Right lobe of liver (tissue), 4 donors: ENCODE results near the gene KIAA0825.

Experiments used
- POLR2A ChIP-seq: fragments of 450-650 bp; IDR thresholded peaks from one replicate; pipeline ENCODE4 v1.6.1; 2017; ENCODE audit warnings: antibody characterized with exemption, mild to moderate bottlenecking
- TF ChIP-seq, protein P1 (sequence below), 4 donors: fragments of 200-600 bp in 3 of 4; fragments of 450-650 bp in 1 of 4; IDR thresholded peaks; one replicate each; pipeline versions ENCODE4 v1.5.1 to v1.8.0; 2016 to 2022; ENCODE audit warnings: antibody characterized with exemption in 4 of 4, mild to moderate bottlenecking in 2 of 4
- donor health status: DM: no; HTN: no; CAD: no.
- donor health status: DM: no; HTN: no; CAD: no.
- donor health status: DM: no; HTN: yes; CAD: no.

DNA sequence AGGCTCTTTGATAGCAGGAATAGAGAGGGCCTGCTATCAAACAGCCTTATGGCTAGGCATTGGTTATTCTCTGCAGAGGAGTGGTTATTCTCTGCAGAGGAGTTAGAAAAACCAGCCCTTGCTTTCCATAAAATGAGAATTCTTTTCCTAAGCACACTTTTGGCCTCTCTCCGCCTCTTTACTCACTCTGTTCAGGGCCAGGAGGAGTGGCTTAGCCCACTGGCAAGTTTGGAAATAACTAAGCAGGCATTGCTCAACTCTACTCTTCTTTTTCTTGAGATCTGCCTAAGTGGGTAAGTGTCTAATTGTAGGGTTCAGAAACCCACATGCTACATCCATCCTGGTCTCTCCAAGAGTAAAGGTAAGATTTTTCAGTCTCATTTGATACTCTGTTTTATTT is 341.7 kb downstream of the KIAA0825 start:
- TF ChIP-seq, protein P1, sequence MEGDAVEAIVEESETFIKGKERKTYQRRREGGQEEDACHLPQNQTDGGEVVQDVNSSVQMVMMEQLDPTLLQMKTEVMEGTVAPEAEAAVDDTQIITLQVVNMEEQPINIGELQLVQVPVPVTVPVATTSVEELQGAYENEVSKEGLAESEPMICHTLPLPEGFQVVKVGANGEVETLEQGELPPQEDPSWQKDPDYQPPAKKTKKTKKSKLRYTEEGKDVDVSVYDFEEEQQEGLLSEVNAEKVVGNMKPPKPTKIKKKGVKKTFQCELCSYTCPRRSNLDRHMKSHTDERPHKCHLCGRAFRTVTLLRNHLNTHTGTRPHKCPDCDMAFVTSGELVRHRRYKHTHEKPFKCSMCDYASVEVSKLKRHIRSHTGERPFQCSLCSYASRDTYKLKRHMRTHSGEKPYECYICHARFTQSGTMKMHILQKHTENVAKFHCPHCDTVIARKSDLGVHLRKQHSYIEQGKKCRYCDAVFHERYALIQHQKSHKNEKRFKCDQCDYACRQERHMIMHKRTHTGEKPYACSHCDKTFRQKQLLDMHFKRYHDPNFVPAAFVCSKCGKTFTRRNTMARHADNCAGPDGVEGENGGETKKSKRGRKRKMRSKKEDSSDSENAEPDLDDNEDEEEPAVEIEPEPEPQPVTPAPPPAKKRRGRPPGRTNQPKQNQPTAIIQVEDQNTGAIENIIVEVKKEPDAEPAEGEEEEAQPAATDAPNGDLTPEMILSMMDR (IDR thresholded peaks at IDR 0.05) = no peak
- TF ChIP-seq POLR2A = no peak
